Fibroblast of mammary gland (primary cell): ENCODE measurements around the gene ACTR5.

ENCODE experiments used
- DNase-seq: peaks from one replicate; pipeline ENCODE4 v3.0.0-alpha.2; 2010; ENCODE audit warnings: low read depth
- H3K4me3 ChIP-seq: 2 replicates; pipeline ENCODE4 v1.5.1; 2011; ENCODE audit warnings: low read depth, mild to moderate bottlenecking, low read length, moderate library complexity; ENCODE audit not compliant: control insufficient read depth
- CTCF ChIP-seq: conservative IDR thresholded peaks from 2 replicates; pipeline ENCODE4 v1.5.1; 2011; ENCODE audit warnings: low read depth, low read length, inconsistent platforms; ENCODE audit not compliant: control insufficient read depth, insufficient read depth

ACTR5 gene

GRCh38 chr20:38751360-38751976 is 3.2 kb downstream of the ACTR5 start:
- no peak overlapping the region for H3K4me3 ChIP-seq
- TF ChIP-seq CTCF, result peak; percentile 71
- DNase-seq, result peak; percentile 49

- TF ChIP-seq CTCF, result no peak
- no peak overlapping the region for H3K4me3 ChIP-seq
- no peak for DNase-seq
These were observed 3.8 kb downstream of the ACTR5 start for GRCh38 chr20:38752029-38752428.

GRCh38 chr20:38754924-38755323 is 6.7 kb downstream of the ACTR5 start:
- no peak for TF ChIP-seq CTCF
- no peak overlapping the region for H3K4me3 ChIP-seq
- DNase-seq, result no peak

GRCh38 chr20:38755324-38755910 is 7.2 kb downstream of the ACTR5 start:
- DNase-seq, result no peak
- no peak for TF ChIP-seq CTCF

GRCh38 chr20:38757145-38757775 is 9.0 kb downstream of the ACTR5 start:
- DNase-seq, result no peak
- no peak overlapping the region for H3K4me3 ChIP-seq
- no peak for TF ChIP-seq CTCF

More at GRCh38 chr20:38755324-38755910, 7.2 kb downstream of the ACTR5 start:
- H3K4me3 ChIP-seq, result no peak overlapping the region

GRCh38 chr20:38759106-38759505 is 10.8 kb downstream of the ACTR5 start:
- TF ChIP-seq CTCF, result no peak
- no peak for DNase-seq
- H3K4me3 ChIP-seq, result no peak overlapping the region
